Activated CD8-positive, alpha-beta T cell treated with anti-CD3 and anti-CD28 coated beads for 36 hours (primary cell): ENCODE data around the gene EPB41L4A. TPM values are rescaled to one million over a fixed set of nuclear protein-coding genes. Genes with fewer than 3 reads are reported as not detected.
"Not testable (repeated sequence)": the region's sequence is repeated elsewhere in the genome, so short reads cannot be mapped to it uniquely, and the experiment has no call there.

Experiments
- ATAC-seq: fragments of 200-7000 bp; cut with Tn5 transposase; one replicate; pipeline ENCODE4 v1.10.0; 2021; ENCODE audit warnings: mild to moderate bottlenecking, moderate library complexity
- CTCF ChIA-PET: fragments of 350-600 bp; sonication (Branson Sonifier 250); formaldehyde crosslinking; loops from one replicate; lab custom pipeline; 2021; ENCODE audit warnings: antibody characterized with exemption; lab: Charles Lee
- POLR2A ChIA-PET: fragments of 350-600 bp; sonication (Branson Sonifier 250); formaldehyde crosslinking; loops from one replicate; lab custom pipeline; 2021; ENCODE audit warnings: antibody characterized with exemption; lab: Charles Lee
- DNase-seq: peaks from one replicate; pipeline ENCODE4 v3.0.0-alpha.2; 2020
- H3K27ac Mint-ChIP-seq: one replicate; pipeline ENCODE4 v1.8.0; 2021; ENCODE audit warnings: mild to moderate bottlenecking, mixed read lengths
- H3K27me3 Mint-ChIP-seq: one replicate; pipeline ENCODE4 v1.8.0; 2021; ENCODE audit warnings: mixed read lengths
- H3K36me3 Mint-ChIP-seq: one replicate; pipeline ENCODE4 v1.8.0; 2021; ENCODE audit warnings: low read depth, mixed read lengths
- H3K4me1 Mint-ChIP-seq: one replicate; pipeline ENCODE4 v1.8.0; 2021; ENCODE audit warnings: low read depth, mixed read lengths
- H3K4me3 Mint-ChIP-seq: one replicate; pipeline ENCODE4 v1.8.0; 2021; ENCODE audit warnings: mild to moderate bottlenecking, moderate library complexity, mixed read lengths
- H3K9me3 Mint-ChIP-seq: one replicate; pipeline ENCODE4 v1.8.0; 2021; ENCODE audit warnings: mixed read lengths
- CTCF ChIP-seq: fragments of 200-600 bp; IDR thresholded peaks from one replicate; pipeline ENCODE4 v1.8.0; 2022; ENCODE audit warnings: antibody characterized with exemption, mild to moderate bottlenecking
- intact Hi-C: fragments of 100-400 bp; cut with micrococcal nuclease; formaldehyde crosslinking; loops from one replicate; pipeline ENCODE4 v1.10.0; 2022
- total RNA-seq, 2 experiments: library from RNA; stranded (reverse); gene quantifications; one replicate each; pipeline ENCODE4 v1.2.3, GENCODE V29; 2021

Gene EPB41L4A
- total RNA-seq, 2 experiments from 2014 or later: 0.25 TPM; not detected in 1

- Mint-ChIP-seq H3K27me3 (peaks cover 11% of the 10 kb centered on the region), H3K9me3 (no peaks in the 10 kb centered on the region), H3K36me3 (no peaks in the 10 kb centered on the region), H3K27ac (no peak overlapping the region), H3K4me1 (no peaks in the 10 kb centered on the region), H3K4me3 (no peak overlapping the region)
- CTCF ChIA-PET: interaction anchor here (2.7 kb wide), 1 partner anchor 22 kb away, joined by 6 read pairs; no protein-coding TSS in a partner anchor
- POLR2A ChIA-PET: no interaction called here
- TF ChIP-seq CTCF: no peak
- DNase-seq (no peak), ATAC-seq (no peak)
- intact Hi-C loops: no loop called here
These were observed 21.4 kb downstream of the EPB41L4A start for GRCh38 chr5:112397690-112398089.

- H3K27me3 Mint-ChIP-seq: peaks cover 16% of the 10 kb centered on the region
- no peak overlapping the region for H3K4me3 Mint-ChIP-seq
- no peaks in the 10 kb centered on the region for H3K36me3 Mint-ChIP-seq
- ATAC-seq (no peak), DNase-seq (no peak)
- no peak for TF ChIP-seq CTCF
- intact Hi-C loops: no loop called here
- no peaks in the 10 kb centered on the region for H3K9me3 Mint-ChIP-seq
- CTCF ChIA-PET: no interaction called here
- no peaks in the 10 kb centered on the region for H3K4me1 Mint-ChIP-seq
- POLR2A ChIA-PET: no interaction called here
- no peak overlapping the region for H3K27ac Mint-ChIP-seq
These were observed 22.6 kb downstream of the EPB41L4A start for GRCh38 chr5:112396430-112396829.

- H3K4me1 Mint-ChIP-seq, H3K27ac Mint-ChIP-seq, CTCF ChIA-PET, intact Hi-C loops, H3K4me3 Mint-ChIP-seq, ATAC-seq, H3K9me3 Mint-ChIP-seq, DNase-seq, POLR2A ChIA-PET, H3K36me3 Mint-ChIP-seq: not testable (repeated sequence)
- peaks cover 16% of the 10 kb centered on the region for H3K27me3 Mint-ChIP-seq
These were observed 23.8 kb downstream of the EPB41L4A start for GRCh38 chr5:112395299-112395698.

GRCh38 chr5:112390327-112390726 is 28.8 kb downstream of the EPB41L4A start:
- no peak overlapping the region for H3K27ac Mint-ChIP-seq
- ATAC-seq: no peak
- no peak overlapping the region for H3K4me3 Mint-ChIP-seq
- CTCF ChIA-PET: no interaction called here
- H3K9me3 Mint-ChIP-seq: no peaks in the 10 kb centered on the region
- no peak for DNase-seq
- POLR2A ChIA-PET: no interaction called here
- H3K36me3 Mint-ChIP-seq: no peaks in the 10 kb centered on the region
- no peak for TF ChIP-seq CTCF
- intact Hi-C loops: no loop called here
- no peaks in the 10 kb centered on the region for H3K4me1 Mint-ChIP-seq
- peaks cover 8% of the 10 kb centered on the region for H3K27me3 Mint-ChIP-seq

- no peak for ATAC-seq
- no peak for TF ChIP-seq CTCF
- Mint-ChIP-seq H3K4me1 (no peaks in the 10 kb centered on the region), H3K9me3 (no peaks in the 10 kb centered on the region), H3K27me3 (peaks cover 10% of the 10 kb centered on the region), H3K36me3 (no peaks in the 10 kb centered on the region), H3K4me3 (no peak overlapping the region), H3K27ac (no peak overlapping the region)
- ChIA-PET CTCF (no interaction called here), POLR2A (no interaction called here)
- DNase-seq: no peak
- intact Hi-C loops: no loop called here
These were observed 30.3 kb downstream of the EPB41L4A start for GRCh38 chr5:112388739-112389138.

GRCh38 chr5:112388074-112388473 is 31.0 kb downstream of the EPB41L4A start:
- peaks cover 10% of the 10 kb centered on the region for H3K27me3 Mint-ChIP-seq
- no peaks in the 10 kb centered on the region for H3K4me1 Mint-ChIP-seq
- TF ChIP-seq CTCF: no peak
- DNase-seq (no peak), ATAC-seq (no peak)
- ChIA-PET CTCF (interaction anchor here (1.7 kb wide), 1 partner anchor 213 kb away, joined by 4 read pairs; no protein-coding TSS in a partner anchor), POLR2A (no interaction called here)
- H3K36me3 Mint-ChIP-seq: no peaks in the 10 kb centered on the region
- H3K4me3 Mint-ChIP-seq: no peak overlapping the region
- intact Hi-C loops: no loop called here
- H3K9me3 Mint-ChIP-seq: no peaks in the 10 kb centered on the region
- no peak overlapping the region for H3K27ac Mint-ChIP-seq
